Measurements from ENCODE around the gene CFAP141. TPM values are rescaled to one million over a fixed set of nuclear protein-coding genes. Genes with fewer than 3 reads are reported as not detected.

Gene CFAP141
- total and polyA plus RNA-seq, 2 of the 13 experiments (the other 11 are each of a cell fraction or from before 2014, with no cell fraction given): not detected

- TF ChIP-seq, protein P1, sequence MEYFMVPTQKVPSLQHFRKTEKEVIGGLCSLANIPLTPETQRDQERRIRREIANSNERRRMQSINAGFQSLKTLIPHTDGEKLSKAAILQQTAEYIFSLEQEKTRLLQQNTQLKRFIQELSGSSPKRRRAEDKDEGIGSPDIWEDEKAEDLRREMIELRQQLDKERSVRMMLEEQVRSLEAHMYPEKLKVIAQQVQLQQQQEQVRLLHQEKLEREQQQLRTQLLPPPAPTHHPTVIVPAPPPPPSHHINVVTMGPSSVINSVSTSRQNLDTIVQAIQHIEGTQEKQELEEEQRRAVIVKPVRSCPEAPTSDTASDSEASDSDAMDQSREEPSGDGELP (IDR thresholded peaks at IDR 0.05; ENCODE audit: borderline replicate concordance, low read depth): no peak
- TF ChIP-seq ZNF44 (CRISPR knock-in tag; IDR thresholded peaks at IDR 0.05): peak; percentile 69; the same call in 1 of the 2 replicates
- peak; percentile 90; the same call in 1 of the 2 replicates for TF ChIP-seq KIAA2018 (CRISPR knock-in tag; IDR thresholded peaks at IDR 0.05; ENCODE audit: borderline replicate concordance)
- TF ChIP-seq AGO1 (IDR thresholded peaks at IDR 0.05; ENCODE audit: low read depth, low read length, poor library complexity, severe bottlenecking): peak; percentile 44
- TF ChIP-seq HMGA1 (CRISPR knock-in tag; conservative IDR thresholded peaks at IDR 0.05): no peak
- TF ChIP-seq ZNF160 (CRISPR knock-in tag; IDR thresholded peaks at IDR 0.05): peak; percentile 74; the same call in 1 of the 2 replicates
- TF ChIP-seq, protein P2, sequence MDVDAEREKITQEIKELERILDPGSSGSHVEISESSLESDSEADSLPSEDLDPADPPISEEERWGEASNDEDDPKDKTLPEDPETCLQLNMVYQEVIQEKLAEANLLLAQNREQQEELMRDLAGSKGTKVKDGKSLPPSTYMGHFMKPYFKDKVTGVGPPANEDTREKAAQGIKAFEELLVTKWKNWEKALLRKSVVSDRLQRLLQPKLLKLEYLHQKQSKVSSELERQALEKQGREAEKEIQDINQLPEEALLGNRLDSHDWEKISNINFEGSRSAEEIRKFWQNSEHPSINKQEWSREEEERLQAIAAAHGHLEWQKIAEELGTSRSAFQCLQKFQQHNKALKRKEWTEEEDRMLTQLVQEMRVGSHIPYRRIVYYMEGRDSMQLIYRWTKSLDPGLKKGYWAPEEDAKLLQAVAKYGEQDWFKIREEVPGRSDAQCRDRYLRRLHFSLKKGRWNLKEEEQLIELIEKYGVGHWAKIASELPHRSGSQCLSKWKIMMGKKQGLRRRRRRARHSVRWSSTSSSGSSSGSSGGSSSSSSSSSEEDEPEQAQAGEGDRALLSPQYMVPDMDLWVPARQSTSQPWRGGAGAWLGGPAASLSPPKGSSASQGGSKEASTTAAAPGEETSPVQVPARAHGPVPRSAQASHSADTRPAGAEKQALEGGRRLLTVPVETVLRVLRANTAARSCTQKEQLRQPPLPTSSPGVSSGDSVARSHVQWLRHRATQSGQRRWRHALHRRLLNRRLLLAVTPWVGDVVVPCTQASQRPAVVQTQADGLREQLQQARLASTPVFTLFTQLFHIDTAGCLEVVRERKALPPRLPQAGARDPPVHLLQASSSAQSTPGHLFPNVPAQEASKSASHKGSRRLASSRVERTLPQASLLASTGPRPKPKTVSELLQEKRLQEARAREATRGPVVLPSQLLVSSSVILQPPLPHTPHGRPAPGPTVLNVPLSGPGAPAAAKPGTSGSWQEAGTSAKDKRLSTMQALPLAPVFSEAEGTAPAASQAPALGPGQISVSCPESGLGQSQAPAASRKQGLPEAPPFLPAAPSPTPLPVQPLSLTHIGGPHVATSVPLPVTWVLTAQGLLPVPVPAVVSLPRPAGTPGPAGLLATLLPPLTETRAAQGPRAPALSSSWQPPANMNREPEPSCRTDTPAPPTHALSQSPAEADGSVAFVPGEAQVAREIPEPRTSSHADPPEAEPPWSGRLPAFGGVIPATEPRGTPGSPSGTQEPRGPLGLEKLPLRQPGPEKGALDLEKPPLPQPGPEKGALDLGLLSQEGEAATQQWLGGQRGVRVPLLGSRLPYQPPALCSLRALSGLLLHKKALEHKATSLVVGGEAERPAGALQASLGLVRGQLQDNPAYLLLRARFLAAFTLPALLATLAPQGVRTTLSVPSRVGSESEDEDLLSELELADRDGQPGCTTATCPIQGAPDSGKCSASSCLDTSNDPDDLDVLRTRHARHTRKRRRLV (CRISPR knock-in tag; IDR thresholded peaks at IDR 0.05): peak; percentile 87; the same call in 1 of the 2 replicates
- no peak for TF ChIP-seq GATA4 (IDR thresholded peaks at IDR 0.05; ENCODE audit: borderline replicate concordance, low read depth)
- peak; percentile 70; the same call in 1 of the 2 replicates for TF ChIP-seq ZNF768 (CRISPR knock-in tag; IDR thresholded peaks at IDR 0.05)
- no peak for TF ChIP-seq CCAR2 (optimal IDR thresholded peaks at IDR 0.05; ENCODE audit: low read depth, low read length)
- peak; percentile 82; the same call in 1 of the 2 replicates for TF ChIP-seq ZNF790 (CRISPR knock-in tag; IDR thresholded peaks at IDR 0.05; ENCODE audit: borderline replicate concordance)
These were observed 14.2 kb upstream of the CFAP141 start, which contains the start of gene UBAP2L (continued) for GRCh38 chr1:154220071-154220969.

All from HepG2 (cell line).